Measurements from ENCODE around the gene GALNT5. TPM values are rescaled to one million over a fixed set of nuclear protein-coding genes. Genes with fewer than 3 reads are reported as not detected.

GALNT5 gene
- total and polyA plus RNA-seq, 4 donors, result under 0.01 to 5.3 (median 0.01) TPM; not detected in 1

- H3K4me3 ChIP-seq (ENCODE audit: low read depth in 1 of 3, low read length in 3 of 3), result no peak overlapping the region
- DNase-seq (ENCODE audit: low spot score), result no peak
- H3K9ac ChIP-seq (ENCODE audit: low read depth in 1 of 2, low read length in 2 of 2), result no peak overlapping the region
- H3K27ac ChIP-seq (ENCODE audit: low read depth in 1 of 2, low read length in 2 of 2), result no peak overlapping the region
- TF ChIP-seq FOXA2 (IDR thresholded peaks at IDR 0.05) (no peak), MAX (IDR thresholded peaks at IDR 0.05) (no peak), GABPA (IDR thresholded peaks at IDR 0.05 in 1 of 2, conservative IDR thresholded peaks at IDR 0.05 in 1 of 2) (no peak), ZBTB33 (IDR thresholded peaks at IDR 0.05) (no peak), REST (IDR thresholded peaks at IDR 0.05) (no peak), RXRA (IDR thresholded peaks at IDR 0.05) (no peak), FOXA1 (IDR thresholded peaks at IDR 0.05) (no peak), ATF3 (IDR thresholded peaks at IDR 0.05) (no peak), JUND (IDR thresholded peaks at IDR 0.05) (no peak), HNF4A (conservative IDR thresholded peaks at IDR 0.05) (no peak)
- H3K36me3 ChIP-seq (ENCODE audit: control insufficient read depth in 4 of 4, insufficient read depth in 3 of 4, low read depth in 1 of 4, low read length in 3 of 4), result no peaks in the 10 kb centered on the region
- H3K9me3 ChIP-seq (ENCODE audit: control insufficient read depth in 4 of 4, low read length in 3 of 4), result no peaks in the 10 kb centered on the region
- peaks cover 0 to 5% (median 1%) of the 10 kb centered on the region in 4 donors for H3K4me1 ChIP-seq (ENCODE audit: control insufficient read depth in 4 of 4, insufficient read depth in 4 of 4, low read length in 3 of 4)
- WGBS, result 70% methylated on average over 1 of the region's 1 CpG
- peaks cover 0 to 3% (median 0%) of the 10 kb centered on the region in 4 donors for H3K27me3 ChIP-seq (ENCODE audit: control insufficient read depth in 4 of 4, insufficient read depth in 4 of 4, low read length in 3 of 4)
Observed at GRCh38 chr2:157307021-157307420, 49.5 kb downstream of the GALNT5 start.

- DNase-seq (ENCODE audit: low spot score), result no peak
- Histone ChIP-seq H3K4me3 (ENCODE audit: low read depth in 1 of 3, low read length in 3 of 3) (no peak overlapping the region), H3K9me3 (ENCODE audit: control insufficient read depth in 4 of 4, low read length in 3 of 4) (no peaks in the 10 kb centered on the region), H3K27me3 (ENCODE audit: control insufficient read depth in 4 of 4, insufficient read depth in 4 of 4, low read length in 3 of 4) (no peaks in the 10 kb centered on the region), H3K36me3 (ENCODE audit: control insufficient read depth in 4 of 4, insufficient read depth in 3 of 4, low read depth in 1 of 4, low read length in 3 of 4) (no peaks in the 10 kb centered on the region), H3K27ac (ENCODE audit: low read depth in 1 of 2, low read length in 2 of 2) (no peak overlapping the region), H3K4me1 (ENCODE audit: control insufficient read depth in 4 of 4, insufficient read depth in 4 of 4, low read length in 3 of 4) (peaks cover 0 to 5% (median 1%) of the 10 kb centered on the region in 4 donors), H3K9ac (ENCODE audit: low read depth in 1 of 2, low read length in 2 of 2) (no peak overlapping the region)
- no peak for TF ChIP-seq HNF4A (conservative IDR thresholded peaks at IDR 0.05)
- no peak for TF ChIP-seq YY1 (IDR thresholded peaks at IDR 0.05)
- no peak for TF ChIP-seq NR2F2 (IDR thresholded peaks at IDR 0.05)
- no peak for TF ChIP-seq RAD21 (IDR thresholded peaks at IDR 0.05)
- no peak for TF ChIP-seq MAX (IDR thresholded peaks at IDR 0.05)
- no peak for TF ChIP-seq ATF3 (IDR thresholded peaks at IDR 0.05)
- no peak for TF ChIP-seq TAF1 (conservative IDR thresholded peaks at IDR 0.05)
- no peak for TF ChIP-seq FOXA2 (IDR thresholded peaks at IDR 0.05)
- WGBS, result 93% methylated on average over 2 of the region's 2 CpGs
Observed at GRCh38 chr2:157309878-157310277, 52.4 kb downstream of the GALNT5 start.
